ENCODE measurements around the gene RPS6KA2. TPM values are rescaled to one million over a fixed set of nuclear protein-coding genes. Genes with fewer than 3 reads are reported as not detected.

RPS6KA2 gene
- total and polyA plus RNA-seq, 2 donors (not counting 3 experiments of a cell fraction or from before 2014, with no cell fraction given), result 54.5 to 75.8 TPM

GRCh38 chr6:166573511-166574216, 53.4 kb downstream of the RPS6KA2 start:
- Histone ChIP-seq H2AFZ (ENCODE audit: low read depth, low read length) (no peak overlapping the region), H3K27ac (ENCODE audit: insufficient read depth, low read depth, low read length) (no peak overlapping the region), H3K9me3 (replicated peaks; ENCODE audit: control insufficient read depth, insufficient read depth, low read length) (no peaks in the 10 kb centered on the region), H3K79me2 (ENCODE audit: control insufficient read depth, insufficient read depth, low read length) (peaks cover 3% of the 10 kb centered on the region), H3K9me1 (replicated peaks; ENCODE audit: control insufficient read depth, extremely low read depth, insufficient read depth, low read length) (no peaks in the 10 kb centered on the region), H3K36me3 (ENCODE audit: control insufficient read depth in 2 of 2, extremely low read depth in 1 of 2, insufficient read depth in 2 of 2, low read length in 2 of 2) (peaks cover 0 to 4% of the 10 kb centered on the region in 2 experiments), H3K27me3 (ENCODE audit: control insufficient read depth in 2 of 2, insufficient read depth in 2 of 2, low read length in 2 of 2) (no peaks in the 10 kb centered on the region), H4K20me1 (replicated peaks; ENCODE audit: control insufficient read depth, extremely low read depth, insufficient read depth, low read length) (no peaks in the 10 kb centered on the region), H3K4me2 (ENCODE audit: insufficient read depth, low read length) (no peak overlapping the region), H3K4me3 (replicated peaks in 1 of 3; ENCODE audit: insufficient read depth in 1 of 3, low read depth in 1 of 3, low read length in 3 of 3) (no peak overlapping the region), H3K9ac (replicated peaks; ENCODE audit: extremely low read depth, insufficient read depth, low read length) (no peak overlapping the region), H3K4me1 (ENCODE audit: control insufficient read depth, extremely low read depth, insufficient read depth, low read length) (peaks cover 12% of the 10 kb centered on the region)
- dilution Hi-C loops (cut with MboI; ENCODE audit: extremely low pct_ligation_motif_present, low sequenced_read_pairs) (no loop called here), intact Hi-C loops (cut with micrococcal nuclease) (no loop called here)
- POLR2A ChIA-PET, result no interaction called here
- no peak for FAIRE-seq
- no peak for TF ChIP-seq MYC (IDR thresholded peaks at IDR 0.05; ENCODE audit: low read depth, low read length)
- TF ChIP-seq FOS (IDR thresholded peaks at IDR 0.05; ENCODE audit: borderline replicate concordance, insufficient read depth, low read length), result no peak
- CTCF ChIA-PET, result interaction anchor here (0.9 to 1.4 kb wide), 3 partner anchors 11 to 202 kb away, joined by 3 to 5 read pairs (median 4); no protein-coding TSS in a partner anchor
- no TSS peak for BruUV-seq (replicated peaks)
- DNase-seq (ENCODE audit: low read depth, low spot score), result no peak

GRCh38 chr6:166572370-166573261, 54.4 kb downstream of the RPS6KA2 start:
- no peak overlapping the region for H3K9ac ChIP-seq (replicated peaks; ENCODE audit: extremely low read depth, insufficient read depth, low read length)
- no TSS peak for BruUV-seq (replicated peaks)
- POLR2A ChIA-PET, result no interaction called here
- CTCF ChIA-PET, result interaction anchor here (0.9 to 1.4 kb wide), 5 partner anchors 9 to 203 kb away, joined by 3 to 5 read pairs (median 4); partner anchors contain the start of gene RPS6KA2
- TF ChIP-seq POLR2A (IDR thresholded peaks at IDR 0.05; ENCODE audit: low read depth, low read length) (no peak), POLR2AphosphoS5 (IDR thresholded peaks at IDR 0.05; ENCODE audit: insufficient read depth, low read depth, low read length) (no peak), EZH2 (IDR thresholded peaks at IDR 0.05; ENCODE audit: borderline replicate concordance, low read depth, low read length, severe bottlenecking) (no peak), GATA2 (IDR thresholded peaks at IDR 0.05; ENCODE audit: insufficient read depth, insufficient read length, low read depth, low read length) (no peak), CTCF (IDR thresholded peaks at IDR 0.05; ENCODE audit: extremely low read depth in 1 of 2, insufficient read depth in 1 of 2, low read depth in 1 of 2, low read length in 2 of 2) (no peak), MYC (IDR thresholded peaks at IDR 0.05; ENCODE audit: low read depth, low read length) (no peak), FOS (IDR thresholded peaks at IDR 0.05; ENCODE audit: borderline replicate concordance, insufficient read depth, low read length) (no peak), MAX (IDR thresholded peaks at IDR 0.05; ENCODE audit: insufficient read depth, insufficient read length) (no peak), JUN (IDR thresholded peaks at IDR 0.05; ENCODE audit: borderline replicate concordance, insufficient read depth, insufficient read length, low read depth) (no peak)
- H2AFZ ChIP-seq (ENCODE audit: low read depth, low read length), result no peak overlapping the region
- no peak overlapping the region for H3K27ac ChIP-seq (ENCODE audit: insufficient read depth, low read depth, low read length)
- H3K4me2 ChIP-seq (ENCODE audit: insufficient read depth, low read length), result peak overlapping the region; percentile 14
- H3K36me3 ChIP-seq (ENCODE audit: control insufficient read depth in 2 of 2, extremely low read depth in 1 of 2, insufficient read depth in 2 of 2, low read length in 2 of 2), result peaks cover 0 to 4% of the 10 kb centered on the region in 2 experiments
- no peaks in the 10 kb centered on the region for H3K9me1 ChIP-seq (replicated peaks; ENCODE audit: control insufficient read depth, extremely low read depth, insufficient read depth, low read length)
- FAIRE-seq (peak; percentile 49), DNase-seq (ENCODE audit: low read depth, low spot score) (no peak)
- dilution Hi-C loops (cut with MboI; ENCODE audit: extremely low pct_ligation_motif_present, low sequenced_read_pairs) (no loop called here), intact Hi-C loops (cut with micrococcal nuclease) (no loop called here)
- H3K4me3 ChIP-seq (replicated peaks in 1 of 3; ENCODE audit: insufficient read depth in 1 of 3, low read depth in 1 of 3, low read length in 3 of 3), result no peak overlapping the region
- H3K27me3 ChIP-seq (ENCODE audit: control insufficient read depth in 2 of 2, insufficient read depth in 2 of 2, low read length in 2 of 2), result no peaks in the 10 kb centered on the region
- peaks cover 15% of the 10 kb centered on the region for H3K4me1 ChIP-seq (ENCODE audit: control insufficient read depth, extremely low read depth, insufficient read depth, low read length)
- H3K79me2 ChIP-seq (ENCODE audit: control insufficient read depth, insufficient read depth, low read length), result peaks cover 3% of the 10 kb centered on the region
- no peaks in the 10 kb centered on the region for H4K20me1 ChIP-seq (replicated peaks; ENCODE audit: control insufficient read depth, extremely low read depth, insufficient read depth, low read length)
- H3K9me3 ChIP-seq (replicated peaks; ENCODE audit: control insufficient read depth, insufficient read depth, low read length), result no peaks in the 10 kb centered on the region

All from endothelial cell of umbilical vein (primary cell).